OCI-M1 (cell line): Measurements from ENCODE around the gene ZXDB.
"Not testable (repeated sequence)": the region's sequence is repeated elsewhere in the genome, so short reads cannot be mapped to it uniquely, and the experiment has no call there.

Experiments used
- DNase-seq: peaks from one replicate; lab custom pipeline; 2025; lab: John Stamatoyannopoulos, UW

The ZXDB gene

DNA sequence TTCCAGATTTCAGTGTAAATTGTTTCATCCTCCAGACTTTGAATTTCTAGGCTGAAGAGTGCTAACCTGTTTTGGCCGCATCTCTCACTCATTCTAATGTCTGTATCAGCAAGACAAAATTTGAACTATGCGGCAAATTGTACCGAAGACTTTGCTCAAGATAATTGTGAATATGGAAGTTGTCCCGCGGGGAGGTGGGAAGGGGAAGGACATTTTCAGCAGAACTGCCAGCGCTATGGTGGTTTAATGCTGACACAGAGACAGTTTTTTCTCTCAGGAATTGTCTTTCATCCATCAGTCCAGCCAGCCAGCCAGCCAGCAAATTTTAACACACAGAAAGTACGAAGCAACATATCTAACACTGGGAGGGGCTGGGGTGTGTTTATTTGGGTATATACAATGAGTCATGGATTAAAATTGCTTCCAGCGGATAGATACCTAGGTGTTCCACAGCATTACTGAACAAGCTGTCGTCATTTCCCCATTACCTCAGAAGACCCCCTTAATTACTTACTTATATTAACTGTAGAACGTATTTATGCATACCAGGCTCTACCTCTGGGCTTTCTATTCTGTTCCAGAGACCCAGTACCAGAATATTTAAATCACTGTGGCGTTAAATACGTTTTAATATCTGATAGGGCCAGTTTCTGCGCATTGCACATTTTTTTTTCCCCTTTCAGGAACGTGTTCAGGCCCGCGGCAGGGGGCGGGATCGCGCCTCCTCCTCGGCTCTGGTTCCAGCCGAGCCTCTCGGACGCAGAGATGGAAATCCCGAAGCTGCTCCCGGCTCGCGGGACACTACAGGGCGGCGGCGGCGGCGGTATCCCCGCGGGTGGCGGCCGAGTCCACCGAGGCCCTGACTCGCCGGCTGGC lies at the start of gene ZXDB:
Gene ZXDB, plus strand, starts transcription at position 728 of the 876 bp plus-strand sequence. Its CDS starts 38 bp downstream, at position 766.
- peak; percentile 41 for DNase-seq

- DNase-seq = no peak
Measured at GRCh38 chrX:57565198-57565597, 26.6 kb upstream of the ZXDB start.

DNA sequence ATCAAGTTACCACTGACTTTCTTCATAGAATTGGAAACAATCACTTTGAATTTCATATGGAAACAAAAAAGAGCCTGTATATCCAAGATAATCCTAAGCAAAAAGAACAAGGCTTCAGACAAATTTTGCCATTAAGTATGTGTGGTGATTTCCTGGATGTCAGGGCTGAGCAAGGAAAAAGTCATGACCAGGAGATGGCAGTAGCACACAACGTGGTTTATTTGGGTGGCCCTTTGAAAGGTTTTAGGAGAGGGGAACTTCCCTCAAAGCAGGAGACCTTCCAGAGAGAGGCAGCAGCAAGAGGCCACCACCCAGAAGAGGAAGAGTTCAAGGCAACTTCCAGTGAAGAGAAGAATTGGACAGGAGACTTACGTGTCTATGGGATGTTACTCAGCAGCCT lies 18.1 kb upstream of the ZXDB start:
- peak; percentile 63 for DNase-seq

- DNase-seq = peak; percentile 1
Measured at GRCh38 chrX:57582948-57583347, 8.9 kb upstream of the ZXDB start.

GRCh38 chrX:57583477-57583876 lies 8.3 kb upstream of the ZXDB start:
- DNase-seq = no peak

GRCh38 chrX:57586360-57586759 lies 5.5 kb upstream of the ZXDB start:
- DNase-seq = no peak

- DNase-seq = no peak
Measured at GRCh38 chrX:57587062-57587461, 4.7 kb upstream of the ZXDB start.

GRCh38 chrX:57587607-57588006 lies 4.2 kb upstream of the ZXDB start:
- DNase-seq = no peak

- peak; percentile 58 for DNase-seq
Measured at GRCh38 chrX:57592160-57592893, 516 bp downstream of the ZXDB start.

DNA sequence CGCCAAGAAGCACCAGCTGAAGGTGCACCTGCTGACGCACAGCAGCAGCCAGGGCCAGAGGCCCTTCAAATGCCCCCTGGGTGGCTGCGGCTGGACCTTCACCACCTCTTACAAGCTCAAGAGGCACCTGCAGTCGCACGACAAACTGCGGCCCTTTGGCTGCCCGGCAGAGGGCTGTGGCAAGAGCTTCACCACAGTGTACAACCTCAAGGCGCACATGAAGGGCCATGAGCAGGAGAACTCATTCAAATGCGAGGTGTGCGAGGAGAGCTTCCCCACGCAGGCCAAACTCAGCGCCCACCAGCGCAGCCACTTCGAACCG lies 1.0 kb downstream of the ZXDB start:
- DNase-seq = peak; percentile 68

DNA sequence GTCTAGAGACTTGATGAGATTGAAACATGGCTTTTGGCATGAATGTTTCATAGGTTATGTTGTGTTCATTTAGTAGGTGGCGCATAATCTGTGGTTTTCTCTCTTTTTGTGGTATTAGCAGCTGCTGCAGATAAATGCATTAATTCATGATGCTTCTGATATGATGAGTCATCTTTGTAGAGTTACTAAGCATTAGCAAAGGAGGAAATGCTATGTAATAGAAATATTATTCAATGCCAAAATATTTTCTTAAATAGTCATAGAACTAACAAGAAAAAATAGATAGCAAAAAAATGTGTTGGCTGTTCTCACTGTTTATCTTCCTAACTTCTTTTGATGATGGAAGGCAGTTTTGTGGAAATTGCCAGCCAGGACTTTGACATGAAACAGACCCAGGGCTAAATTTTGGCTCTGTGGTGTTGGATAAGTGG lies 3.6 kb downstream of the ZXDB start:
- peak; percentile 21 for DNase-seq

DNA sequence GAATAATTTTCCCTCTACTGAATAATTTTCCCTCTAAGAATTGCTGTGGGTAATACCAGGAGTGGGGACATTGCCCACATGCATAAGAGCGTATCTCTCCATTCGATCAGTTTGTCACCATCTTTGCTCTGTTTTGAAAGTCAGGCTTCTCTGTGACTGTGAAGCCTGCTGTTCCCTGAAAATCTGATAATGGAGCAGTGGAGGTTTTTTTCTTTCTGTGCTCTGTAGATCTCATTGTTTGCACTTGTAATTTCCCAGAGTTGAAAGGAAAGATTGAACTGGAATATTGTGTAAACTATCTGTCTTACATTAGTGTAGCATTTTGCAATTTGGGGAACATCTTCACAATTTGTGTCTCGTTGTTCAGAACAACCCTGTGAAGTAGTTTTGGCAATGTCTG lies 4.3 kb downstream of the ZXDB start:
- DNase-seq = peak; percentile 24

DNA sequence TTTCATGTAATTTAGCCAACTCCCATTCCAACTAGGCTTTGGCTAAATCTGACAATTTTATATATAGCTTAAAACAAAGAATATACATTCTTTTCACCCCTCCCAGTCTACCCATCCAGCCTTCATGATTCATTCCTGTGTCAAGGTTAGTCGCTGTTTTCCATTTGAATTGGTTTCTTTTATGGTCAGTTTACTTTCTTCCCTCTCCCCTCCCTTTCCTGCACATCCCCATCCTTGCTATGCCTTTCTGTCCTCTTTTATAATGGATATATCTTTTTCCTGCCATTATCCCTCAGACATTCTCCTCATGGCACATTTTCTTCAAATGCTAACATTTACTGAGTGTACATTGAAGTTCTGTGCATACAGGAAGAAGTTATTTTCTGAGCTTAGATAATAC lies 4.7 kb downstream of the ZXDB start:
- DNase-seq = no peak

DNA sequence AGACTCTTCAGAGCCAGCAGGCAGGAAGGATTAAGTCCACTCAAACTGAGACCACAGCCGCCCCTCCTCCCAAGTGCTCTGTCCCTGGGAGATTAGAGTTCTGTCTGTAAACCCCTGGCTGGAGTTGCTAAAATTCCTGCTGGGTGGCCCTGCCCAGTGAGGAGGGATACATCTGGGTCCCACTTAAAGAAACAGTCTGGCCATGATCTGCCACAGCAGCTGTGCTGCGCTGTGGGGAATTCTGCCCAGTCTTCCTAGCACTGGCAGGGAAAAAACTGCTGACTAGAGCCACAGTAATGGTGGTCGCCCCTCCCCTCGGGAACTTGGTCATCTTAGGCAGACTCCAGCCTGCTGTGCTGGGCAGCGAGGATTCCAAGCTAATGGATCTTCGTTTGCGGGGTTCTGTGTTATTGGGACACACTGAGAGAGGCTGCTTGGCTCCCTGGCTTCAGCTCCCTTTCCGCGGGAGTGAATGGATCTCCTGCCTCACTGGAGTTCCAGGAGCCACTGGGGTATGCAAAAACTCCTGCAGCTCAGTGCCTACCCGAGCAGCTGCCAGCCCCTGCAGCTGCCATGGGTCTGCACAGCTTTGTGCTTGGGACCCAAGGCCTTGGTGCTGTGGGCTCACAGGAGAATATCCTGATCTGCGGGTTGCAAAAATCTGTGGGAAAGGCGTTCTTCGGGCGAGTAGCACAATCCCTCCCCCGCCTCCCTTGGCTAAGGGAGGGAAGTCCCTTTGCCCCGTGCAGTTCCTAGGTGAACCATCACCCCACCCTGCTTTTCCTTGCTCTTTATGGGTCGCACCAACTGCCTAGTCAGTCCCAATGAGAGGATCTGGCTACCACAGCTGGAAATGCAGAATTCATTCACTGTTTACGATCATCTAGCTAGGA lies 15.7 kb downstream of the ZXDB start:
- no peak for DNase-seq

GRCh38 chrX:57613351-57613750 lies 21.5 kb downstream of the ZXDB start:
- DNase-seq = not testable (repeated sequence)

GRCh38 chrX:57629438-57629837 lies 37.6 kb downstream of the ZXDB start:
- DNase-seq = not testable (repeated sequence)

DNA sequence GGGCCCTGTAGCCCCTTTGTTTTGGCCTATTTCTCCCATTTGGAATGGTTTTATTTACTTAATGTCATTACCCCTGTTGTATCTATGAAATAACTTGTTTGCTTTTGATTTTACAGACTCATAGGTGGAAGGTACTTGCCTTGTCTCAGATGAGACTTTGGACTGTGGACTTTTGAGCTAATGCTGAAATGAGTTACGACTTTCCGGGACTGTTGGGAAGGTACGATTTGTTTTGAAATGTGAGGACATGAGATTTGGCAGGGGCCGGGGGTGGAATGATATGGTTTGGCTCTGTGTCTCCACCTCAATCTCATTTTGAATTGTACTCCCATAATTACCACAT lies 48.8 kb downstream of the ZXDB start:
- DNase-seq = no peak

DNA sequence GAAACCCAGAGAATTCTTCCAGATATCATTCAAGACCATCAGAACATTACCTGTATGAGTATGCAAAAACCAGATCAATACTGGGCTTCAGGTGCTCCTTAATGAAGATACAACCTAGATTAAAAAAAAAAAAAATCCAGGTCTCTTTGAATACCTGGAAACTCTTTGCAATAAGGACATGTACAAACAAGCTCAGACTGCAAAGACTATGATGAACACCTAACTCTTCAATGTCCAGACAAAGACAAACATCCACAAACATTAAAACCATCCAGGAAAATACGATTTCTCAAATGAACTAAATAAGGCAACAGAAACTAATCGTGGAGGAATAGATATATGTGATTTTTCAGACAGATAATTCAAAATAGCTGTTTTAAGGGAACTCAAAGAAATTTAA lies 49.5 kb downstream of the ZXDB start:
- no peak for DNase-seq

- no peak for DNase-seq
Measured at GRCh38 chrX:57643698-57644097, 51.9 kb downstream of the ZXDB start.

DNA sequence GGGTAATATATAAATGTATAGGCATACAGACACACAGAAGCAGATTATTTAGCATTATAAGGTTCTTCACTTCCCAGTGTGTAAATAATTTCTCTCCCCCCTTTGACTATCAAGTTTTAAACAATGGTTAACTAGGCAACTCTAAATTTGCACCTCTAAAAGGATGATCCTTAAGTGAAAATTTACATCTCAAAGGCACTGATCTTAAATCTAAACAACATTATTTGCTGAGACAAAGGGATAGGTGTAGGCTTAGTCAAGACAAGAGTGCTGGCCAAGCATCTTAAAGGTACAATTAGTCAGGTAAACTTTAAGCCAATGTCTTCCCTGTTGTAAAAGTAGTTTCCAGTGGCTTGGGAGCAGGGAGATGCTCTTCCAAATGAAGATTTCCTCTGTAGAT lies 55.2 kb downstream of the ZXDB start:
- DNase-seq = no peak
